Activated CD8-positive, alpha-beta T cell treated with anti-CD3 and anti-CD28 coated beads for 36 hours (primary cell): ENCODE data around the gene TOP1. TPM values are rescaled to one million over a fixed set of nuclear protein-coding genes. Genes with fewer than 3 reads are reported as not detected.

Experiments
- ATAC-seq: fragments of 200-7000 bp; cut with Tn5 transposase; one replicate; pipeline ENCODE4 v1.10.0; 2021; ENCODE audit warnings: mild to moderate bottlenecking, moderate library complexity
- CTCF ChIA-PET: fragments of 350-600 bp; sonication (Branson Sonifier 250); formaldehyde crosslinking; loops from one replicate; lab custom pipeline; 2021; ENCODE audit warnings: antibody characterized with exemption; lab: Charles Lee
- POLR2A ChIA-PET: fragments of 350-600 bp; sonication (Branson Sonifier 250); formaldehyde crosslinking; loops from one replicate; lab custom pipeline; 2021; ENCODE audit warnings: antibody characterized with exemption; lab: Charles Lee
- DNase-seq: peaks from one replicate; pipeline ENCODE4 v3.0.0-alpha.2; 2020
- H3K27ac Mint-ChIP-seq: one replicate; pipeline ENCODE4 v1.8.0; 2021; ENCODE audit warnings: mild to moderate bottlenecking, mixed read lengths
- H3K27me3 Mint-ChIP-seq: one replicate; pipeline ENCODE4 v1.8.0; 2021; ENCODE audit warnings: mixed read lengths
- H3K36me3 Mint-ChIP-seq: one replicate; pipeline ENCODE4 v1.8.0; 2021; ENCODE audit warnings: low read depth, mixed read lengths
- H3K4me1 Mint-ChIP-seq: one replicate; pipeline ENCODE4 v1.8.0; 2021; ENCODE audit warnings: low read depth, mixed read lengths
- H3K4me3 Mint-ChIP-seq: one replicate; pipeline ENCODE4 v1.8.0; 2021; ENCODE audit warnings: mild to moderate bottlenecking, moderate library complexity, mixed read lengths
- H3K9me3 Mint-ChIP-seq: one replicate; pipeline ENCODE4 v1.8.0; 2021; ENCODE audit warnings: mixed read lengths
- CTCF ChIP-seq: fragments of 200-600 bp; IDR thresholded peaks from one replicate; pipeline ENCODE4 v1.8.0; 2022; ENCODE audit warnings: antibody characterized with exemption, mild to moderate bottlenecking
- intact Hi-C: fragments of 100-400 bp; cut with micrococcal nuclease; formaldehyde crosslinking; loops from one replicate; pipeline ENCODE4 v1.10.0; 2022
- total RNA-seq, 2 experiments: library from RNA; stranded (reverse); gene quantifications; one replicate each; pipeline ENCODE4 v1.2.3, GENCODE V29; 2021

The TOP1 gene
- total RNA-seq, 2 experiments from 2014 or later = 81.0 to 81.1 TPM

- intact Hi-C loops = no loop called here
- ChIA-PET CTCF (interaction anchor here (1.5 to 6.6 kb wide), 3 partner anchors 8 to 174 kb away, joined by 3 to 29 read pairs (median 13); no protein-coding TSS in a partner anchor), POLR2A (interaction anchor here (1.0 to 17.5 kb wide), 3 partner anchors 8 to 25 kb away, joined by 3 to 361 read pairs (median 8); partner anchors contain the start of gene PLCG1)
- Mint-ChIP-seq H3K4me3 (no peak overlapping the region), H3K27me3 (no peaks in the 10 kb centered on the region), H3K27ac (peak overlapping the region; percentile 56), H3K9me3 (no peaks in the 10 kb centered on the region), H3K36me3 (peaks cover 85% of the 10 kb centered on the region), H3K4me1 (peaks cover 69% of the 10 kb centered on the region)
- ATAC-seq (no peak), DNase-seq (no peak)
- TF ChIP-seq CTCF = no peak
These were observed 136.6 kb downstream of the TOP1 start for GRCh38 chr20:41165001-41165882.

- no peak for TF ChIP-seq CTCF
- H3K9me3 Mint-ChIP-seq = no peaks in the 10 kb centered on the region
- ChIA-PET CTCF (interaction anchor here (6.6 kb wide), 1 partner anchor 31 kb away, joined by 29 read pairs; no protein-coding TSS in a partner anchor), POLR2A (interaction anchor here (0.9 to 2.9 kb wide), 4 partner anchors 9 to 28 kb away, joined by 3 to 8 read pairs (median 6); partner anchors contain the start of gene PLCG1)
- peak overlapping the region; percentile 67 for H3K27ac Mint-ChIP-seq
- no peak for ATAC-seq
- DNase-seq = no peak
- no peak overlapping the region for H3K4me3 Mint-ChIP-seq
- H3K36me3 Mint-ChIP-seq = peaks cover 84% of the 10 kb centered on the region
- intact Hi-C loops = no loop called here
- no peaks in the 10 kb centered on the region for H3K27me3 Mint-ChIP-seq
- peaks cover 66% of the 10 kb centered on the region for H3K4me1 Mint-ChIP-seq
These were observed 137.8 kb downstream of the TOP1 start for GRCh38 chr20:41166201-41167117.

GRCh38 chr20:41167118-41167470, 138.5 kb downstream of the TOP1 start:
- Mint-ChIP-seq H3K4me3 (no peak overlapping the region), H3K36me3 (peaks cover 85% of the 10 kb centered on the region), H3K4me1 (peaks cover 67% of the 10 kb centered on the region), H3K9me3 (no peaks in the 10 kb centered on the region), H3K27ac (peak overlapping the region; percentile 67), H3K27me3 (no peaks in the 10 kb centered on the region)
- no peak for TF ChIP-seq CTCF
- ATAC-seq = no peak
- intact Hi-C loops = no loop called here
- POLR2A ChIA-PET = interaction anchor here (0.8 to 3.7 kb wide), 7 partner anchors 9 to 33 kb away, joined by 3 to 40 read pairs (median 4); partner anchors contain the start of gene PLCG1
- CTCF ChIA-PET = interaction anchor here (6.6 kb wide), 1 partner anchor 32 kb away, joined by 29 read pairs; no protein-coding TSS in a partner anchor
- DNase-seq = no peak

GRCh38 chr20:41167481-41168253, 139.0 kb downstream of the TOP1 start:
- peaks cover 62% of the 10 kb centered on the region for H3K4me1 Mint-ChIP-seq
- H3K27me3 Mint-ChIP-seq = no peaks in the 10 kb centered on the region
- intact Hi-C loops = no loop called here
- peak overlapping the region; percentile 67 for H3K27ac Mint-ChIP-seq
- H3K4me3 Mint-ChIP-seq = no peak overlapping the region
- H3K9me3 Mint-ChIP-seq = no peaks in the 10 kb centered on the region
- ATAC-seq (no peak), DNase-seq (no peak)
- CTCF ChIA-PET = interaction anchor here (1.0 to 6.6 kb wide), 2 partner anchors 33 to 72 kb away, joined by 3 to 29 read pairs; no protein-coding TSS in a partner anchor
- no peak for TF ChIP-seq CTCF
- peaks cover 81% of the 10 kb centered on the region for H3K36me3 Mint-ChIP-seq
- POLR2A ChIA-PET = interaction anchor here (0.8 to 3.7 kb wide), 9 partner anchors 9 to 173 kb away, joined by 3 to 40 read pairs (median 4); partner anchors contain the start of genes LPIN3 and PLCG1
